HPDE6-E6E7 (cell line): ENCODE results near the gene RHBDD2.

Source experiments
- DNase-seq: peaks from one replicate; pipeline ENCODE4 v3.0.0; 2011; ENCODE audit warnings: missing footprints; ENCODE audit errors: extremely low spot score

The RHBDD2 gene

DNA sequence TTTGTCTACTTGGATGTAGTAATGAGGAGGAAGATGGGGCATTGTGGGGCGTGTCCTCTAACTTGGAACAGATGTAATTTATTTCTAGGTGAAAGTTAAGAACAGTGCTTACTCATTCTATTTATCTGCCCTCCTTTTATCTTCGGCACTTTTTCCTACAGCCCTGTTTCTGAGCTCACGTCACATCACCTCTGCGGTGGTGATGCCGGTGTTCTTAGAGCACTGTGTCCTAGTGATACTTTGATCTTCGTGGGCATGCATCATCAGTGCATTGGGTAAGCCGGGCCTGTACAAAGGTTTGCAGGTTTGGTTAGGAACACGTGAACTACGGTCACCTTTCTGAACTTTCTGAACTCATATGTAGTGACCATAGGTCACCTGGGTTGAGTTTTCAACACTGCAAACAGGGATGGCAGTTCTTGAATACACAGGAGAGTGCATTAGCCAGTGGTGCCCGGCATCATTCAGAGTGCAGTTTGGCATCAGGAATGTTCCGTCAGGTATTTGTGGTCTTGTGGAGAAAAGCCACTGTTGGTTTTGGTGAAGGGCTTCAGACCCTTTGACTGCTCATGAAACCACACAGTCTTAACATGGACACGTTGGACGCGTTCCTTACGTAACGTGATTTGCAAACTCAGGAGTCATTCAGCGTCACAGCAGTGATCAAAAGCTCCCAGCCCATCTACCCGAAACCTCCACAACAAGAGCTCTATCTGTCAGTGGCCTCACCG is 41.8 kb downstream of the RHBDD2 start:
- DNase-seq, result no peak

GRCh38 chr7:75921479-75921878 is 42.6 kb downstream of the RHBDD2 start:
- DNase-seq, result no peak

DNA sequence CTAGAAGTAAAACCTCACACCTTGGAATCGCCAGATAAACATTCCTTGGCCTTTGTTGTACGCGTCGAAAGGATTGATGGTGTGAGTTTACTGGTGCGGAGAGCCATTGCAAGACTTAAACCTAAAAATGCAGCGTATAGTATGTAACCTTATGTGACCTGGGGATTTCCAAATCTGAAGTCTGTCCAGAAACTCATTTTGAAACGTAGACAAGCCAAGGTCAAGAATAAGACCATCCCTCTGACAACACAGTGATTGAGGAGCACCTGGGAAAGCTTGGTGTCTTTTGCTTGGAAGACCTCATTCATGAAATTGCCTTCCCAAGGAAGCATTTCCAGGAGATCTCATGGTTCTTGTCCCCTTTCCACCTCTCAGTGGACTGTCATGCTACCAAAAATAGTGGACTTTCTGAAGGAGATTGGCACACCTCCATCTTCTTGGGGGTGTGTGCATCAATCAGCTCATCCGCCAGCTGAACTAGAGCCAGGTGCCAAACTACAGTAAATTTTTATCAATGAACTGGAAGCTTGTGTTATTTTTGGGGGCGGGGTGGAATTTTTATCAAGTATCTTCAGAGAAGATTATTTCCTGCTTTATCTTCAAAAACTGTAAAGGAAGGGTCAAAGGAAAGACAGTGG is 44.3 kb downstream of the RHBDD2 start:
- no peak for DNase-seq

GRCh38 chr7:75924256-75924655 is 45.4 kb downstream of the RHBDD2 start:
- no peak for DNase-seq

DNA sequence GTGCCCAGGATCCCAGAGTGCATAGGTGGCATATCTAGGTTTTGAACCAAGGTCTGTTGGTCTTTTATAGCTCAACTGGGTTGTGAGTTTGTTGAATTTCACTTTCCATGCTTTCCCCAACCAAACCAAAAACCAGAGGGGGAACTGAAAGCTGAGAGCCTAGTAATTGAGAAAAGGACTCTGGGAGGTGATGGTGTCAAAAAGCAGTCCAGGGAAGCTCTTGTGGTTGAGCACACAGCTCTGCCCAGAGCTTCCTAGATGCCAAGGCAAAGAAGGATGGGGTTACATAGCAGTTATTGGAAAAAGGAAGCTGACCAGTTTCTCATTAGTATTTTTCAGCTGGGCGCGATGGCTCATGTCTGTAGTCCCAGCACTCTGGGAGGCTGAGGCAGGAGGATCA is 46.1 kb downstream of the RHBDD2 start:
- no peak for DNase-seq

DNA sequence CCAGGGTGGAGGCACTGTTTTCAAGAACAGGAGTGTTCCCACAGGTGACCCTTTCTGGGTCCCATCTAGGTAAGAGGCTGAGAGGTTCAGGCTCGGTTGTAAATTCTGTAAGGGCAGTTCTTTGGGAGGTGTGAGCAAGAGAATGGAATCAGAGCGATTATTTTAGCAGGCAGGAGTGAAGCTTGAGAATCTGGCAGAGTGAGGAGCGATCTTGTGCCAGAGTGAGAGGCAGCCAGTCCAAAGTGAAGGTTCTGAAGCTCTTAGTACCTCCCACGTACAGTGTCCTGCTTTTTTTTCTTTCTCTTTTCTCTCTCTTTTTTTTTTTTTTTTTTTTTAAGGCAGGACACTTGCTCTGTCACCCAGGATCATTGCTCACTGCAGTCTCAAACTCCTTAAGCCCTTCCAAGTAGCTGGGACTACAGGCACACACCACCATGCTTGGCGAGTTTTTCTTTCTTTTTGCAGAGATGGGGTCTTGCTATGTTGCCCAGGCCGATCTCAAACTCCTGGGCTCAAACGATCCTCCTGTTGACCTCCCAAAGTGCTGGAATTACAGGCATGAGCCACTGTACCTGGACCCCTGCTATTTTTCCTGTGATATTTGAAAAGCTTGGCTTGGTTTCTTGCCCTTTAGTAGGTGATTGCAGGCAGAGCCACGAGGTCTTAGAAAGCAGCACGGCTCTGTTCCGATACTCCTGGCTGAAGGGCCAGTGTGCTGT is 47.0 kb downstream of the RHBDD2 start:
- DNase-seq, result no peak

DNA sequence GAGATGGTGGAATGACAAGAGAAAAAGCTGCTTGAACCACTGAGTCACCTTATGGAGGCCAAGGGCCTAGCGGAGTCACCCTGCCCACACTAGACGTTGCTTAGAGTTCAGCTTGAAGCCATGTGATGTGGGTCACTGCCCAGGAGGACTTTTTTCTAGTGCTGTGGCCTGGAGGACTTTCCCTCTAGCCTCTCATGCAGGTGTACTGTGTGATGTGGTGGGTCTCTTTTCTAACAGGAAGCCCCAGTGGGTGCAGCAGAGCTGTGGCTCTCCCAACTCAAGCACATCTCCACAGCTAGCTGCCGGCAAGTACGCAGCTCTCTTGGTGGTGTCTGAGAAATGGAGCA is 49.7 kb downstream of the RHBDD2 start:
- no peak for DNase-seq

DNA sequence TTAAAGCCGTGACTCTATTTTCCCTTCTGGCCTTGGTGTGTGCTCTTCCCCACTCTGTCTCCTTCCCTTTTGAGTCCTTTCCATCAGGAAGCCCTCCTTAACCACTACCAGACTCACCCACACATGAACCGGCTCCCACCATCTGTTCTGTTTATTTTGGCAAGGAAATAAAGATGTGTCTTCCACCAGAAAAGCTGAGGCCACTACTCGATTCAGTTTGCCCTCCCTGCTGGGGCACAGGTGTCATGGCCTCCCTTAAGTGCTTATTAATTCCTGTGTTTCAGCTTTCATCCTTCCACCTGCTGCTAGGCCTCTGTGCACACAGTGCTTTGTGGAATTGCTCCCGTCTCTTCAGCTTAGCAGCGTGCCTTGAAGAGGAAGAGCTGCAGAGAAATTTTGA is 52.8 kb downstream of the RHBDD2 start:
- no peak for DNase-seq

DNA sequence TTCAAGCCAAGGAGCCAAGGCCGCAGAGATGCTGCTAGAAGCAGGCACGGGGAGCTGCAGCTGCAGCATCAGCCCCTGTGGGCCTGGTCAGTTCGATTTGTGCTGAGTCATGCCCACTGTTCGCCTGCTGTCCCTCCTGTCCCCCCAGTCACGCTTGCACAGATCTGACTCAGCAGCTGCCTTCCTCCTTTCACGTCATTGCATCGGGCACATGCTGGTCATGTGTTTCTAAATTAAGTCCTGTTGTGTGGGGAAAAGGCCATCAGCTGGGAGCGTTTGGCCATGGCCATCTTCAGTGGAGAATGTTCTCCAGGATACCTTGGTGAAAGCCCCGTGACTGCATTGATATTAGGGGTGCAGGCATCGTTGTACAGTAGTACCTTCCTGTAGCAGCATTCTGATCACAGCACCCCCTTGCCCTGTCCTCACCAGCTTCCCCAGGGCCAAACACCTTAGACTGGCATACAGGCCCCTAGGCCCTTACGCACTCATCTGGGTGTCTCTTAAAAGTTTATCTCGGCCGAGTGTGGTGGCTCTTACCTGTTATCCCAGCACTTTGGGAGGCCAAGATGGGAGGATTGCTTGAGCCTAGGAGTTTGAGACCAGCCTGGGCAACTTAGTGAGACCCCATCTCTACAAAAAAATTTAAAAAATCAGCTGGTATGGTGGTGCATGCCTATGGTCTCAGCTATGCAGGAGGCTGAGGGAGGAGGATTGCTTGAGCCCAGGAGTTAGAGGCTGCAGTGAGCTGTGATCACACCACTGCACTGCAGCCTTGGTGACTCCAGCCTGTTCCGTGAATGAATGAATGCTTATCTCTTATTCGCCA is 59.3 kb downstream of the RHBDD2 start:
- DNase-seq, result no peak
